Panc1 (cell line): ENCODE measurements around the gene GFPT1. TPM values are rescaled to one million over a fixed set of nuclear protein-coding genes. Genes with fewer than 3 reads are reported as not detected.
"Not testable (repeated sequence)": the region's sequence is repeated elsewhere in the genome, so short reads cannot be mapped to it uniquely, and the experiment has no call there.

Experiments
- ATAC-seq: fragments of 200-7000 bp; cut with Tn5 transposase; 2 replicates; pipeline ENCODE4 v1.9.1; 2020; ENCODE audit warnings: mild to moderate bottlenecking, moderate library complexity
- BruUV-seq: library from RNA; stranded (reverse); fragments of 400-500 nt; replicated peaks from 2 replicates; lab custom pipeline; 2021; lab: Mats Ljungman, UMichigan
- CTCF ChIA-PET: fragments of 300-600 bp; sonication (Branson Sonifier 250); formaldehyde crosslinking; loops from one replicate; lab custom pipeline; 2022; ENCODE audit warnings: antibody characterized with exemption; lab: Charles Lee
- POLR2A ChIA-PET: fragments of 300-600 bp; sonication (Branson Sonifier 250); formaldehyde crosslinking; loops from one replicate; lab custom pipeline; 2022; ENCODE audit warnings: antibody characterized with exemption; lab: Charles Lee
- DNase-seq: peaks from one replicate; pipeline ENCODE4 v3.0.0-alpha.2; 2010; ENCODE audit warnings: low read depth, low spot score
- H3K27ac ChIP-seq: 2 replicates; pipeline ENCODE4 v1.5.1; 2011; ENCODE audit warnings: mild to moderate bottlenecking, low read length, inconsistent platforms
- H3K27me3 ChIP-seq: fragments of 200-500 bp; sonication (Bioruptor generic); 2 replicates; pipeline ENCODE4 v1.6.0; 2014; ENCODE audit warnings: low read length, inconsistent platforms; ENCODE audit not compliant: control insufficient read depth, insufficient read depth
- H3K36me3 ChIP-seq: fragments of 200-500 bp; sonication (Bioruptor generic); 2 replicates; pipeline ENCODE4 v1.5.1; 2014; ENCODE audit warnings: inconsistent platforms, mild to moderate bottlenecking, low read length, moderate library complexity; ENCODE audit not compliant: control insufficient read depth, insufficient read depth
- H3K4me1 ChIP-seq: 2 replicates; pipeline ENCODE4 v1.5.1; 2011; ENCODE audit warnings: inconsistent platforms, mild to moderate bottlenecking, low read length, moderate library complexity; ENCODE audit not compliant: control insufficient read depth, insufficient read depth
- H3K4me3 ChIP-seq, 2 experiments: 2 replicates each; pipeline ENCODE4 v1.5.1; 2011 to 2012; ENCODE audit warnings: low read depth in 2 of 2, low read length in 2 of 2, mild to moderate bottlenecking in 2 of 2, inconsistent platforms in 1 of 2, moderate library complexity in 1 of 2
- H3K9me3 ChIP-seq: fragments of 200-500 bp; sonication (Bioruptor generic); 2 replicates; pipeline ENCODE4 v1.5.1; 2014; ENCODE audit warnings: low read depth, mild to moderate bottlenecking, inconsistent platforms, low read length, moderate library complexity; ENCODE audit not compliant: control insufficient read depth, insufficient read depth
- CTCF ChIP-seq: fragments of 450-650 bp; IDR thresholded peaks from 2 replicates; pipeline ENCODE4 v1.5.1; 2017; ENCODE audit warnings: mild to moderate bottlenecking
- POLR2AphosphoS5 ChIP-seq: IDR thresholded peaks from 2 replicates; pipeline ENCODE4 v1.6.1; 2012; ENCODE audit warnings: mild to moderate bottlenecking, low read depth, low read length, moderate library complexity
- REST ChIP-seq, 2 experiments: IDR thresholded peaks; 2 replicates each; pipeline ENCODE4 v1.6.1; 2011 to 2012; ENCODE audit warnings: low read depth in 2 of 2, control low read depth in 1 of 2, low read length in 1 of 2, mild to moderate bottlenecking in 1 of 2, moderate library complexity in 1 of 2; ENCODE audit not compliant: insufficient read depth in 1 of 2
- SIN3A ChIP-seq: IDR thresholded peaks from 2 replicates; pipeline ENCODE4 v1.6.1; 2012; ENCODE audit warnings: low read depth, mild to moderate bottlenecking, low read length, moderate library complexity, borderline replicate concordance; ENCODE audit not compliant: insufficient read depth
- TCF7L2 ChIP-seq: IDR thresholded peaks from 2 replicates; pipeline ENCODE4 v1.6.1; 2011; ENCODE audit warnings: mild to moderate bottlenecking, low read depth, low read length, inconsistent platforms
- in situ Hi-C: cut with HindIII; loops from 2 replicates; pipeline ENCODE4 v1.10.0; 2016; ENCODE audit warnings: low sequenced_read_pairs, low pct_unique_long_range_greater_than_20kb
- intact Hi-C: fragments of 100-400 bp; cut with micrococcal nuclease; formaldehyde crosslinking; loops from one replicate; pipeline ENCODE4 v1.10.0; 2022; ENCODE audit not compliant: unreplicated experiment
- total RNA-seq: library from RNA; stranded (reverse); gene quantifications from one replicate; pipeline ENCODE4 v1.2.1, GENCODE V29; 2021; ENCODE audit not compliant: unreplicated experiment

The GFPT1 gene
- total RNA-seq, 1 experiment from 2014 or later = 53.0 TPM

- no peak overlapping the region for H3K27ac ChIP-seq
- H3K36me3 ChIP-seq = peaks cover 25% of the 10 kb centered on the region
- ChIA-PET CTCF (no interaction called here), POLR2A (no interaction called here)
- DNase-seq = no peak
- no peaks in the 10 kb centered on the region for H3K4me1 ChIP-seq
- ATAC-seq = no peak
- in situ Hi-C loops = no loop called here
- no TSS peak for BruUV-seq
- H3K9me3 ChIP-seq = no peaks in the 10 kb centered on the region
- intact Hi-C loops = no loop called here
- no peak for TF ChIP-seq REST (IDR thresholded peaks at IDR 0.05; ENCODE audit: insufficient read depth in 1 of 2, low read depth in 2 of 2, low read length in 1 of 2)
- TF ChIP-seq TCF7L2 = no peak
- no peak for TF ChIP-seq CTCF
- TF ChIP-seq SIN3A = no peak
- no peak for TF ChIP-seq POLR2AphosphoS5
- H3K4me3 ChIP-seq = no peak overlapping the region
- H3K27me3 ChIP-seq = no peaks in the 10 kb centered on the region
These were observed 28.1 kb downstream of the GFPT1 start for GRCh38 chr2:69358914-69359313.

GRCh38 chr2:69356471-69356870 is 30.6 kb downstream of the GFPT1 start:
- ChIA-PET POLR2A (no interaction called here), CTCF (no interaction called here)
- DNase-seq = no peak
- in situ Hi-C loops = no loop called here
- peaks cover 26% of the 10 kb centered on the region for H3K36me3 ChIP-seq
- no peak overlapping the region for H3K27ac ChIP-seq
- no TSS peak for BruUV-seq
- H3K4me3 ChIP-seq = no peak overlapping the region
- no peaks in the 10 kb centered on the region for H3K4me1 ChIP-seq
- H3K27me3 ChIP-seq = no peaks in the 10 kb centered on the region
- TF ChIP-seq SIN3A (no peak), TCF7L2 (no peak), REST (IDR thresholded peaks at IDR 0.05; ENCODE audit: insufficient read depth in 1 of 2, low read depth in 2 of 2, low read length in 1 of 2) (no peak), CTCF (no peak), POLR2AphosphoS5 (no peak)
- ATAC-seq = no peak
- intact Hi-C loops = no loop called here
- no peaks in the 10 kb centered on the region for H3K9me3 ChIP-seq

- ATAC-seq, H3K9me3 ChIP-seq, DNase-seq, CTCF ChIA-PET, in situ Hi-C loops, intact Hi-C loops, H3K4me3 ChIP-seq, H3K4me1 ChIP-seq, H3K27me3 ChIP-seq, BruUV-seq, H3K27ac ChIP-seq: not testable (repeated sequence)
- peaks cover 34% of the 10 kb centered on the region for H3K36me3 ChIP-seq
- POLR2A ChIA-PET = interaction anchor here (0.6 kb wide), 1 partner anchor 161 kb away, joined by 4 read pairs; no protein-coding TSS in a partner anchor
These were observed 32.1 kb downstream of the GFPT1 start for GRCh38 chr2:69354976-69355375.
